Stimulated activated CD4-positive, alpha-beta T cell treated with anti-CD3 and anti-CD28 coated beads, Interleukin-1b, Interleukin-23, amount 100 ng/mL, for 4 hours (primary cell): ENCODE measurements around the gene VWA7.
A peak's percentile ranks its signal among the peaks of the same experiment; 100 is the strongest.

Experiments
- DNase-seq, 2 donors: peaks; one replicate each; pipeline ENCODE4 v3.0.0-alpha.2; 2020; ENCODE audit warnings: low read depth in 2 of 2

VWA7 gene

DNA sequence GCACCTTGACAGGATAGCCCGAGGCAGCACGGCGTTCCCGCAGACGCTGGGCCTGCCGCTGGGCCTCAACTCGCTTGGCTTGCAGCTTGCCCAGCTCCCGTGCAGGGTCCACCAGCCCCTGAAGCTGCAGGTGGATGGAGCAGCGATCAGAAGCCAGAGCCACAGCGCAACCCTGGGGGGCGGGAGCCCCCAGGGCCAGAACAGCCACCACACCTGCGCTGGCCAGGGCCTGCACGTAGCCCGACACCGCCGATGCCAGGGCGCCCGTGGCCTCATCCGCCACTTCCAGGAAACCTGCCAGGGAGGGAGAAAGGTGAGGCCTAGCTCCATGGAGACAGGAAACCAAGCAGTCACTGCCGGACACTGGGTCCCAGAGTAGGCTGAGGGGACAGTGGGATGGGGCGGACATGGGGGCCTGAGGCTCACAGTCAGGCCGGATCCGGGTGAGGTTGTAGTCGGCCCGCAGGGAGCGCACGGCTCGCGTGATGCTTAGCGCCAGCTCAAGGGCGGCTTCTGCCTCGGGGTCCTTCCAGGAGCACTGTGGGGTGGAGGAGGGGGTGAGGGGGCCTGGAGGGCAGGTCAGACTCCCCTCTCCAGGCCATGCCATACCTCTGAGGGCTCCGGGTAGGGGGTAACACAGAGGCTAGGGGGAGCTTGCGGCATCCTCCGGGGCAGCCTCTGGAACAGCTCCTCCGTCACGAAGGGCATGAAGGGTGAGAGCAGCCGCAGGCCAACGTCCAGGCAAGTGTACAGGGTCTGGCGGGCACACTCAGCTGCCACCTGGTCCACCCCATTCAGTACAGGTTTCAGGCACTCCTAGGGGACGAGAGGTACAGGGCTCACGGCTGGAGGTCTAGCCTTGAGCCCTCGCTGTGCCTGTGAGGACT is 2.1 kb upstream of the VWA7 start:
- DNase-seq: no peak

GRCh38 chr6:31778193-31778592 is 1.1 kb upstream of the VWA7 start:
- DNase-seq: no peak

GRCh38 chr6:31777667-31778050 is 531 bp upstream of the VWA7 start:
- no peak for DNase-seq

GRCh38 chr6:31776485-31776988 is 591 bp downstream of the VWA7 start:
- DNase-seq: no peak

- no peak for DNase-seq
These were observed 1.3 kb downstream of the VWA7 start for GRCh38 chr6:31775633-31776484.

DNA sequence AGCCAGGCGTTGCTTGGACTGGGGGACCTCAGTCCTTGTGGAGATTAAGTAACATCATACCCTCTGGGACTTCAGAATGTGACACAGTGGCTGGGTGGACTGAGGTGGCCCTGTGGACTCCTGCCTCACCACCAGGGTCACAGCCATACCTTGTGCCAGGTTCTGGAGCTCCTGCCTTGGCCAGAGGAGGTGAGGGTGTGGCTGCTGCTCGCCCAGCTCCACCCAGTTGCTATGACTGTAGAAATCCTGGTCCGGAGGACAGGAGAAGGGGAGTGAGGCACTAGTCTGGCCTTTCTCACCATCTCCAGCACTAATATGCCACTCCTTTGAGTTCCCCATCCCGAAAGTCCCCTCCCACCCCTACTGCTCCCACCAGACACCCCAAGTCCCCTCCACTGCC is 1.9 kb downstream of the VWA7 start:
- no peak for DNase-seq

DNA sequence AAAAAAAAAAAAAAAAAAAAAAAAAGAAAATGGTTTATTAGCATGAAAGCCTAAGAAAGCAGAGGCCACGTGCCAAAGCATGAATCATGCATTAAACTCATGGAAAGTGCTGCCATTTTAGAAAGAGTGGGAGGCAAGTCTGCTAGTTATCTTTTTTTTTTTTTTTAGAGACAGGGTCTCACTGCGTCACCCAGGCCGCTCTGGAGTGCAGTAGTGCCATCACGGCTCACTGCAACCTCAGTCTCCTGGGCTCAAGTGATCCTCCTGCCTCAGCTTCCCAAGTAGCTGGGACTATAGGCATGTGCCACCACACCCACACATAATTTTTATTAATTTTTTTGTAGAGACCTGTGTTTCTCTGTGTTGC is 5.2 kb downstream of the VWA7 start:
- DNase-seq: peak in 1 of 2 donors; percentile 23

GRCh38 chr6:31770860-31771259 is 6.3 kb downstream of the VWA7 start:
- DNase-seq: no peak

- peak; percentile 70 to 72 for DNase-seq
These were observed 7.3 kb downstream of the VWA7 start for GRCh38 chr6:31769684-31770371.

DNA sequence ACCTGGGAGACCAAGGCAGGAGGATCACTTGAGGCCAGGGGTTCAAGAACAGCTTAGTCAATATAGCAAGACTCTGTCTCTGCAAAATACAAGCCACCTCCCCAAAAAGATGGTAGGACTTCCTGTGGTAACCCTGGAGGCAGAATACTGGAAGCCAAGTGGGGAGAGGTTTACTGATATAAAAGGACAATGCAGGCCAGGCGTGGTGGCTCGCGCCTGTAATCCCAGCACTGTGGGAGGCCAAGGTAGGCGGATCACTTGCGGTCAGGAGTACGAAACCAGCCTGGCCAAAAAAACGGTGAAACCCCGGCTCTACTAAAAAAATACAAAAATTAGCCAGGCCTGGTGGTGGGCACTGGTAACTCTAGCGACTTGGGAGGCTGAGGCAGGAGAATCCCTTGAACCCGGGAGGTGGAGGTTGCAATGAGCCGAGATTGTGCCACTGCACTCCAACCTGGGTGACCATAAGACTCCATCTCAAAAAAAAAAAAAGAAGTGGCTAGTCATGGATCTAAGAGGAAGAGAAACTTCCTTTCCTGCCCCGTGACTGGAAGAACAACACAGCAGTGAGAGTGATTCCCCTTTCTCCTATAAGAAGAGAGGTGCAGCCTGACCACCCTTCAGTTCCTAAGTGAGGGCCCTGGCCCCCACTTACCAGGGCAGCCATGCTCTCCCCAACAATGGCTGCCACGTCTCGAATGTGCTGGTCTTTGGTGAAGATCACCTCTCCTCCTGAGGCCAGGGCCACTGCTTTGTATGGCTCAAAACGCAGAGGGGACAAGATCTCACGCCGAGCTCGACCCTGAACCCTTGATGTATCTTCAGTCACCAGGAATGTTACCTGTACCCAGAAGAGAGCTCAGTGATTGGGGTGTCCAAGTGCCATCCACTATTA is 8.5 kb downstream of the VWA7 start:
- no peak for DNase-seq

DNA sequence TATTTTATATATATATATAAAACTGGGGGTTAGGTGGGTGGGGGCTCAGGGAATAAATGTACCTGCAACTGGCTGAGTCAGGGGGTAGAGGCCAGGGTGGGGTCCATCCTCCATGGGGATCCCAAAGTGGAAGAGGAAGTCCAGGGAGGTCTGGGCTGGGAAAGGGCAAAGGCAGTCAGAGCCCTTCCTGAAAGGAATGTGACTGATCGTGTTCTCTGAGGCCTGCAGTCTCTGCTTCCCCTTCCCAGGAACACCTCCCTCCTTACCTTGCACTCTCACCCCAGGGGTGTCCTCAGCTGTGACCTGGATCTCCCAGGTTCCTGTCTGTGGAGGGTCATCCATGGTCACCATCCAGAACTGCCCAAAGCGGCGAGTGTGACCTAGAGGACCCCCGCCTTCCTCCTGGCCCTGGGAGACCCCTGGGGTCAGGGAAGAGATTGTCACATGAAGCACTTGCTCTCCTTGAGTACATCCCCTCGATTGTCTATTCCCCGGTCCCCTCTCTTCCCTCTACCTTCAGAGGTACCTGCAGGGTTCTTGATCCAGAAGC is 10.0 kb downstream of the VWA7 start:
- DNase-seq: no peak

DNA sequence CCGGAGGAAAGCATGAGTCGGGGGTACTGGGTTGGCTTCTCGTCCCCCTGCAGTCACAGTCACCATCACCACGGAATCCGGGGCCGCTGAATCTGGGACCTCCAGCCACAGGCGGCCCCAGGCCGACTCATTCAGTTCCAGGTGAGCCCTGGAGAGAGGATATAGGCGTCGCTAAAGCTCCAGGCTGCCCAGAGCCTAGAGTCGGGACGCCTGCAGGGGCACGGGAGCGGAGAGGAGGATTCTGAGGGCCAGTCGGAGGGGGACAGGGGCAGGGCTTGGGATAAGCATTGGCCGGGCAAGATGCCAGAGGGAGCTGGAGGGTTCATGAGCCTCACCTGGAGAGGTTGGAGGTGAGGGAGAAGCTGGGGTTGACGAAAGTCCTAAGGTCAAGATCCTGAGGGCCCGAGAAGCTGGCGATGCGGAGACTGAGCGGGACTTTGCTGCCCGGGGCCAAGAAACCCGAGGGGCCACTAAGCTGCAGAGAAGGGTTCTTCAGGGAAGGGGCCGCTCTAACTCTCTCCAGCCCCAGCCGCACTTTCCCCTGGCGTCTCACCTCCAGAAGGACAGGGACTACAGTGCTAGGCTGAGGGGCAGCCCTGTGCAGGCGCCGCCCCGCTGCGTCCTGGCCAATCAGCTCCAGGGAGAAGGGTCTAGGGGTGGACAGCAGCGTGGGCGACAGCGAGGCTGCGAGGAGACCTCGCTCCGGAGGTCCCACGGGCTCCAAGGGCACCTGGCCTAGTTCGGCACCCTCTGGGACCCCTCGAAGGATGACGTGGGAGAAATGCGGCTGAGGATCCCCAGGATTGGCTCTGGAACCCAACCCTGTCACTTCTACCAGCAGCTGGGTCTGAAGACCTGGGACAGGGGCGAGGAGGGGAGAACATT is 11.0 kb downstream of the VWA7 start:
- no peak for DNase-seq

DNA sequence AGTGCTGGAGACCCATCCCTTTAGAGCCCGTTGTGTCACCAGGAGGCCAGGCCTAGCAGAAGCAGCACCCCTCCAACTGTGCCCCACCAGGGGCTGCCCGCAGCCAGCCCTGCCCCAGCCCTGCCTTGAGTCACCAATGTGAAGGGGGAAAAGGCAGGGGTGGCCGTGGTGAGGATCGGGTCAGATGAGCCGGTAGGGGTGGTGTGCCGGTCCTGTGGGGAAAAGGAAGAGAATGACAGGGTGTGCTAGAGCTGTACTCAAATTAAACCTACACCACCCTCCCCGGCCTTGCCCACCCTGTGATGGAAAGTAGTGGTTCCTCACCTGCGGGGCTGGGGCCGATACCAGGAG is 11.6 kb downstream of the VWA7 start:
- no peak for DNase-seq

DNA sequence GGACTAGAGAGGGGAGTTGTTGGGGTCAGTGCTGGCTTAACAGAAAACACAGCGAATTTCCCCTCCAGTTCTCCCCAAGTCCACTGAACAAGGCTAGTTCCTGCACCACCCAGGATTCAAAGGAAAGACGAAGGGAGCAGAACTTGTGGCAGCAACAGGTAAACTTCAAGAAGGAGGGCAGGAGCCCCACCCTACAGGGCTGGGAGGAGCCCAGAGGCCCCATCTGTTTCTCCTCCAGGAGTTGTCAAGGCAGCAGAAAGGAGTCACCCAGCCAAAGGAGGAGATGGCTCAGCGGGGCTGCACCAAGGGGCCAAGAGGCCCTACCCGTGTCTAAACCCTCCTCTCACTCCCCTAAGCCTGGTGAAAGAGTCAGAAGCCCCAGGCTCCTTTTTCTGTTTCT is 12.9 kb downstream of the VWA7 start:
- DNase-seq: no peak

- no peak for DNase-seq
These were observed 13.5 kb downstream of the VWA7 start for GRCh38 chr6:31763619-31763940.

DNA sequence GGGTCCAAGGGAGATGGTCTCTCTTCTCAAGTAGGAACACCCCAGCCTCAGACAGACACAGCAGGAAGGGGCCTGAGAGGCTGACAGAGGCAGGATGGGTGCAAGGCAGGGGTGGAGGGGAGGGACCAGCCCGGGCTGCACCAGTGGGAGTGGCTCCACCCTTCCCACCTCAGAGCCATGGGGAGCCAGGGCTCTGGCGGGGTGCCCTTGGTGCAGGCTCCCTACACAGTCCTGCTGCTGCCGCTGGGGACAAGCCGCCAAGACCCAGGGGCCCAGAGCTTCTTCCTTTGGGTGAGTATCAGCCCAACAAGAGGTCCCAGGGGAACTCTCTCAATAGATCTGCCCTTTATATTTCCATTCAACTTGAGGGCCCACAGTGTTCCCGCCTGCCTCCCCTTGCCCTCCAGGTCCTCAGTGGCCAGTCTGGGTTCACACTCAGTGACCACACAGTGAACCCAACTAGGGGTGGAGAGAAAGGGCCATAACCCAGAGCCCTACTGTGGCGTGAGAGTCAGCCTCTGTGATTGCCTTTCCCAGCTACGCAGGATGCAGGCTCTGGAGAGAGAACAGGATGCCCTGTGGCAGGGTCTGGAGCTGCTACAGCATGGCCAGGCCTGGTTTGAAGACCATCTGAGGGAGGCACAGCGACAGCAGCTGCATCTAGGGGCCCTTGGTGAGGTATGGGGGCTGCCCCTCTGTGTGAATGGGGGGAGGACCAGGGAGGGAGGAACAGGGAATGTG is 14.1 kb downstream of the VWA7 start:
- DNase-seq: no peak

GRCh38 chr6:31762356-31762755 is 14.8 kb downstream of the VWA7 start, which contains the start of gene SAPCD1:
SAPCD1 (plus strand) TSS chr6:31762656; CDS start chr6:31763055, 399 bp downstream.
- DNase-seq: no peak

- no peak for DNase-seq
These were observed 15.8 kb downstream of the VWA7 start for GRCh38 chr6:31761343-31761742.

- no peak for DNase-seq
These were observed 16.3 kb downstream of the VWA7 start for GRCh38 chr6:31760790-31761189.
